T-helper 2 cell treated with Interferon-gamma antibody and Interleukin-4, amounts not matched to agents 100 ng/mL and 5 ng/mL, for 36 hours (primary cell): ENCODE measurements around the gene SETD4. TPM values are rescaled to one million over a fixed set of nuclear protein-coding genes. Genes with fewer than 3 reads are reported as not detected.

Experiments
- intact Hi-C: fragments of 100-400 bp; cut with micrococcal nuclease; formaldehyde crosslinking; loops from one replicate; pipeline ENCODE4 v1.15.1; 2023
- total RNA-seq: library from RNA; stranded (reverse); gene quantifications from 2 replicates; pipeline ENCODE4 v1.2.3, GENCODE V29; 2022

The SETD4 gene
- total RNA-seq, 1 donor from 2014 or later: 19.0 TPM

- intact Hi-C loops: no loop called here
Measured at GRCh38 chr21:36052860-36053714, 7.2 kb downstream of the SETD4 start.

- intact Hi-C loops: no loop called here
Measured at GRCh38 chr21:36048357-36048756, 12.0 kb downstream of the SETD4 start.

GRCh38 chr21:36047139-36047538 is 13.2 kb downstream of the SETD4 start:
- intact Hi-C loops: no loop called here

GRCh38 chr21:36045993-36046392 is 14.3 kb downstream of the SETD4 start:
- intact Hi-C loops: no loop called here

GRCh38 chr21:36044056-36044455 is 16.3 kb downstream of the SETD4 start:
- intact Hi-C loops: no loop called here

- intact Hi-C loops: no loop called here
Measured at GRCh38 chr21:36041910-36042309, 18.4 kb downstream of the SETD4 start.

GRCh38 chr21:36040389-36040788 is 19.9 kb downstream of the SETD4 start:
- intact Hi-C loops: no loop called here

- intact Hi-C loops: no loop called here
Measured at GRCh38 chr21:36039861-36040260, 20.5 kb downstream of the SETD4 start.

GRCh38 chr21:36038701-36039497 is 21.4 kb downstream of the SETD4 start:
- intact Hi-C loops: no loop called here

GRCh38 chr21:36035381-36035791 is 24.9 kb downstream of the SETD4 start:
- intact Hi-C loops: no loop called here

- intact Hi-C loops: no loop called here
Measured at GRCh38 chr21:36034211-36034913, 26.0 kb downstream of the SETD4 start.

- intact Hi-C loops: no loop called here
Measured at GRCh38 chr21:36032647-36033406, 27.5 kb downstream of the SETD4 start.

GRCh38 chr21:36030581-36031189 is 29.6 kb downstream of the SETD4 start:
- intact Hi-C loops: no loop called here

- intact Hi-C loops: loop anchor here (5.0 kb wide), 1 partner anchor 1282 kb away; no protein-coding TSS in a partner anchor
Measured at GRCh38 chr21:36029309-36029708, 31.0 kb downstream of the SETD4 start.

GRCh38 chr21:36028127-36029069 is 31.9 kb downstream of the SETD4 start:
- intact Hi-C loops: loop anchor here (1.0 to 5.0 kb wide), 2 partner anchors 1281 to 1335 kb away; no protein-coding TSS in a partner anchor

GRCh38 chr21:36027347-36027746 is 33.0 kb downstream of the SETD4 start:
- intact Hi-C loops: loop anchor here (5.0 kb wide), 1 partner anchor 1280 kb away; no protein-coding TSS in a partner anchor

- intact Hi-C loops: loop anchor here (5.0 kb wide), 1 partner anchor 1277 kb away; no protein-coding TSS in a partner anchor
Measured at GRCh38 chr21:36024782-36025181, 35.5 kb downstream of the SETD4 start.

GRCh38 chr21:36023092-36023480 is 37.2 kb downstream of the SETD4 start:
- intact Hi-C loops: no loop called here

GRCh38 chr21:36022427-36023091 is 37.8 kb downstream of the SETD4 start:
- intact Hi-C loops: no loop called here
